IPS DF 6.9 (cell line): Measurements from ENCODE around the gene HOXA13.

Source experiments
- DNase-seq: peaks from one replicate; pipeline ENCODE4 v3.0.0-alpha.2; 2013; ENCODE audit warnings: low read depth, low spot score
- H3K27ac ChIP-seq: one replicate; pipeline ENCODE4 v1.5.1; 2013; ENCODE audit warnings: low read length, control low read depth
- H3K27me3 ChIP-seq: 2 replicates; pipeline ENCODE4 v1.6.1; 2013; ENCODE audit warnings: mild to moderate bottlenecking, low read length; ENCODE audit not compliant: control insufficient read depth, insufficient read depth
- H3K36me3 ChIP-seq: 2 replicates; pipeline ENCODE4 v1.6.1; 2013; ENCODE audit warnings: low read length; ENCODE audit not compliant: control insufficient read depth, insufficient read depth
- H3K4me1 ChIP-seq: 2 replicates; pipeline ENCODE4 v1.6.1; 2013; ENCODE audit warnings: low read length; ENCODE audit not compliant: control insufficient read depth, insufficient read depth
- H3K4me3 ChIP-seq: 2 replicates; pipeline ENCODE4 v1.5.1; 2013; ENCODE audit warnings: mild to moderate bottlenecking, low read length
- H3K9me3 ChIP-seq: 2 replicates; pipeline ENCODE4 v1.6.1; 2013; ENCODE audit warnings: low read length, inconsistent platforms; ENCODE audit not compliant: control insufficient read depth, insufficient read depth
- WGBS: extraction: QIAGEN DNeasy Blood & Tissue Kit; methylation state at CpG from one replicate; pipeline ENCODE4 v1.1.7; 2013; ENCODE audit warnings: mixed read lengths, missing lambda C conversion rate; ENCODE audit not compliant: insufficient read length, insufficient coverage; 5-methylcytosine and 5-hydroxymethylcytosine counted together

HOXA13 gene

GRCh38 chr7:27147199-27148030, 52.5 kb downstream of the HOXA13 start, which contains the start of gene HOXA6:
HOXA6 (minus strand) TSS chr7:27147774; CDS start chr7:27147749, 25 bp downstream.
- Histone ChIP-seq H3K4me1 (no peaks in the 10 kb centered on the region; the same call in 1 of the 2 replicates), H3K4me3 (no peak within 1 kb of the TSS), H3K9me3 (no peaks in the 10 kb centered on the region), H3K27ac (no peak within 1 kb of the TSS), H3K27me3 (peaks cover 95% of the 10 kb centered on the region), H3K36me3 (no peaks in the 10 kb centered on the region)
- WGBS: no CpG with 5 or more reads among the region's 63 CpGs
- DNase-seq: no peak

- Histone ChIP-seq H3K4me1 (no peaks in the 10 kb centered on the region; the same call in 1 of the 2 replicates), H3K4me3 (no peak overlapping the region)
Measured at GRCh38 chr7:27146491-27147198, 53.2 kb downstream of the HOXA13 start.

GRCh38 chr7:27145914-27146412, 53.9 kb downstream of the HOXA13 start:
- no peaks in the 10 kb centered on the region for H3K9me3 ChIP-seq
- H3K27ac ChIP-seq: no peak overlapping the region
- WGBS: no CpG with 5 or more reads among the region's 11 CpGs
- no peak overlapping the region for H3K4me3 ChIP-seq
- no peak for DNase-seq
- H3K36me3 ChIP-seq: no peaks in the 10 kb centered on the region
- H3K4me1 ChIP-seq: no peaks in the 10 kb centered on the region; the same call in 1 of the 2 replicates
- H3K27me3 ChIP-seq: peaks cover 95% of the 10 kb centered on the region

More at GRCh38 chr7:27146491-27147198, 53.2 kb downstream of the HOXA13 start:
- WGBS: no CpG with 5 or more reads among the region's 5 CpGs
- Histone ChIP-seq H3K27me3 (peaks cover 95% of the 10 kb centered on the region), H3K27ac (no peak overlapping the region), H3K9me3 (no peaks in the 10 kb centered on the region), H3K36me3 (no peaks in the 10 kb centered on the region)
- DNase-seq: no peak

- H3K4me3 ChIP-seq: no peak overlapping the region
- H3K36me3 ChIP-seq: no peaks in the 10 kb centered on the region
- DNase-seq: no peak
- H3K27ac ChIP-seq: no peak overlapping the region
- no CpG with 5 or more reads among the region's 47 CpGs for WGBS
- no peaks in the 10 kb centered on the region; the same call in 1 of the 2 replicates for H3K4me1 ChIP-seq
- no peaks in the 10 kb centered on the region for H3K9me3 ChIP-seq
- peaks cover 96% of the 10 kb centered on the region for H3K27me3 ChIP-seq
Measured at GRCh38 chr7:27145165-27145913, 54.6 kb downstream of the HOXA13 start.

- H3K27me3 ChIP-seq: peaks cover 96% of the 10 kb centered on the region
- no peaks in the 10 kb centered on the region for H3K36me3 ChIP-seq
- no peaks in the 10 kb centered on the region for H3K9me3 ChIP-seq
- H3K4me3 ChIP-seq: no peak overlapping the region
- no peak overlapping the region for H3K27ac ChIP-seq
- no peak for DNase-seq
- H3K4me1 ChIP-seq: no peaks in the 10 kb centered on the region; the same call in 1 of the 2 replicates
- no CpG with 5 or more reads among the region's 31 CpGs for WGBS
Measured at GRCh38 chr7:27144781-27145164, 55.1 kb downstream of the HOXA13 start.
